ENCODE data around the gene PRDM15. TPM values are rescaled to one million over a fixed set of nuclear protein-coding genes. Genes with fewer than 3 reads are reported as not detected.

The PRDM15 gene
- total RNA-seq, 1 experiment from 2014 or later = 5.7 TPM

DNA sequence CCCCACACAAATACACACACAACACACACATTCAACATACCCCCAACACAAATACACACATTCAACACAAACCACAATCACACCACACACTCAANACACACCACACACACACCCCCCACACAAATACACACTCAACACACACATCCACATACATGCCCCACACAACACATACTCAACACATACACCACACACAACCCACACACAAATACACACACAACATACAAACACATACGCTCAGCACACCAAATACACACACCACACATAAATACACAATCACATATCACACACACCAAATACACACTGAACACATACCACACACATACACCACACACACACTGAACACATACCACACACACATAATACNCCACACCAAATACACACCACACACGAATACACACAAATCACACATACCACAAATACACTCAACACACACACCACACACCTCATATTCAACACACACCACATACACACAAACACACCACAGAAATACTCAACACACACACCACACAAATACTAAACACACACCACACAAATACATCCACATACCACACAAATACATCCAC, 48.9 kb downstream of the PRDM15 start:
- Mint-ChIP-seq H3K4me3 (ENCODE audit: unreplicated experiment) (no peak overlapping the region), H3K27me3 (ENCODE audit: insufficient read depth, unreplicated experiment) (no peaks in the 10 kb centered on the region), H3K27ac (ENCODE audit: low read depth, unreplicated experiment) (no peak overlapping the region), H3K4me1 (ENCODE audit: insufficient read depth, unreplicated experiment) (no peaks in the 10 kb centered on the region), H3K9me3 (ENCODE audit: unreplicated experiment) (no peaks in the 10 kb centered on the region), H3K36me3 (ENCODE audit: insufficient read depth, unreplicated experiment) (peaks cover 3% of the 10 kb centered on the region)
- intact Hi-C loops (cut with micrococcal nuclease) = no loop called here
- ChIA-PET CTCF (no interaction called here), POLR2A (no interaction called here)
- no TSS peak for BruUV-seq (replicated peaks)
- DNase-seq (ENCODE audit: unreplicated experiment) = no peak
- TF ChIP-seq CTCF (IDR thresholded peaks at IDR 0.05; ENCODE audit: unreplicated experiment) = no peak

DNA sequence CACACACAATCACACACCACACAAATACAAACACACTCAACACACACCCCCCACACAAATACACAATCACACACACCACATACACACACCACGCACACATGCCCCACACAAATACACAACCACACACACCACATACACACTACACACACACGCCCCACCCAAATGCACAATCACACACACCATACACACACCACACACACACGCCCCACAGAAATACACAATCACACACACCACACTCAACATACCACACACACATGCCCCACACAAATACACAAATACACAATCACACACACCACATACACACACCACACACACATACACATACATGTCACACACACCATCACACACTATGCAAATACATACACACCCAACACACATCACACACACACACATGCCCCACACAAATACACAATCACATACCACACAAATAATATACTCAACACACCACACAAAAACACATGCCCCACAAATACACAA, 50.2 kb downstream of the PRDM15 start:
- ChIA-PET CTCF (no interaction called here), POLR2A (no interaction called here)
- Mint-ChIP-seq H3K27ac (ENCODE audit: low read depth, unreplicated experiment) (no peak overlapping the region), H3K4me1 (ENCODE audit: insufficient read depth, unreplicated experiment) (no peaks in the 10 kb centered on the region), H3K4me3 (ENCODE audit: unreplicated experiment) (no peak overlapping the region), H3K27me3 (ENCODE audit: insufficient read depth, unreplicated experiment) (no peaks in the 10 kb centered on the region), H3K9me3 (ENCODE audit: unreplicated experiment) (no peaks in the 10 kb centered on the region), H3K36me3 (ENCODE audit: insufficient read depth, unreplicated experiment) (peaks cover 5% of the 10 kb centered on the region)
- no TSS peak for BruUV-seq (replicated peaks)
- intact Hi-C loops (cut with micrococcal nuclease) = no loop called here
- TF ChIP-seq CTCF (IDR thresholded peaks at IDR 0.05; ENCODE audit: unreplicated experiment) = no peak
- no peak for DNase-seq (ENCODE audit: unreplicated experiment)

- CTCF ChIA-PET = interaction anchor here (0.7 to 1.1 kb wide), 2 partner anchors 8 to 561 kb away, joined by 3 read pairs; no protein-coding TSS in a partner anchor
- Mint-ChIP-seq H3K4me3 (ENCODE audit: unreplicated experiment) (no peak overlapping the region), H3K4me1 (ENCODE audit: insufficient read depth, unreplicated experiment) (no peaks in the 10 kb centered on the region), H3K9me3 (ENCODE audit: unreplicated experiment) (no peaks in the 10 kb centered on the region), H3K36me3 (ENCODE audit: insufficient read depth, unreplicated experiment) (peaks cover 12% of the 10 kb centered on the region), H3K27me3 (ENCODE audit: insufficient read depth, unreplicated experiment) (no peaks in the 10 kb centered on the region), H3K27ac (ENCODE audit: low read depth, unreplicated experiment) (no peak overlapping the region)
- no peak for DNase-seq (ENCODE audit: unreplicated experiment)
- POLR2A ChIA-PET = interaction anchor here (0.7 to 1.2 kb wide), 2 partner anchors 19 to 515 kb away, joined by 3 to 5 read pairs; no protein-coding TSS in a partner anchor
- intact Hi-C loops (cut with micrococcal nuclease) = no loop called here
- TF ChIP-seq CTCF (IDR thresholded peaks at IDR 0.05; ENCODE audit: unreplicated experiment) = no peak
- BruUV-seq (replicated peaks) = no TSS peak
These were observed 50.9 kb downstream of the PRDM15 start for GRCh38 chr21:41827951-41828883.

GRCh38 chr21:41825881-41826280, 53.3 kb downstream of the PRDM15 start:
- BruUV-seq (replicated peaks) = no TSS peak
- ChIA-PET CTCF (interaction anchor here (0.6 to 3.5 kb wide), 4 partner anchors 13 to 214 kb away, joined by 3 to 18 read pairs (median 3); no protein-coding TSS in a partner anchor), POLR2A (no interaction called here)
- TF ChIP-seq CTCF (IDR thresholded peaks at IDR 0.05; ENCODE audit: unreplicated experiment) = no peak
- no peaks in the 10 kb centered on the region for H3K27me3 Mint-ChIP-seq (ENCODE audit: insufficient read depth, unreplicated experiment)
- no peaks in the 10 kb centered on the region for H3K4me1 Mint-ChIP-seq (ENCODE audit: insufficient read depth, unreplicated experiment)
- intact Hi-C loops (cut with micrococcal nuclease) = no loop called here
- H3K4me3 Mint-ChIP-seq (ENCODE audit: unreplicated experiment) = no peak overlapping the region
- no peaks in the 10 kb centered on the region for H3K9me3 Mint-ChIP-seq (ENCODE audit: unreplicated experiment)
- H3K36me3 Mint-ChIP-seq (ENCODE audit: insufficient read depth, unreplicated experiment) = peaks cover 16% of the 10 kb centered on the region
- DNase-seq (ENCODE audit: unreplicated experiment) = no peak
- H3K27ac Mint-ChIP-seq (ENCODE audit: low read depth, unreplicated experiment) = no peak overlapping the region

All from MCF 10A (cell line).